ENCODE measurements around the gene PTPRCAP. TPM values are rescaled to one million over a fixed set of nuclear protein-coding genes. Genes with fewer than 3 reads are reported as not detected.

The PTPRCAP gene
- total and polyA plus RNA-seq, 9 of the 15 experiments (the other 6 are each of a cell fraction or from before 2014, with no cell fraction given) = 0.22 to 2.0 (median 1.1) TPM; not detected in 4

GRCh38 chr11:67391304-67392182, 45.9 kb downstream of the PTPRCAP start, which contains the start of gene RAD9A (continued):
- TF ChIP-seq ETV6 (IDR thresholded peaks at IDR 0.05; ENCODE audit: borderline replicate concordance in 1 of 2, low read depth in 2 of 2, low read length in 1 of 2) (no peak), ETV6 (CRISPR knock-in tag; IDR thresholded peaks at IDR 0.05; ENCODE audit: borderline replicate concordance) (peak; percentile 89; the same call in 1 of the 2 replicates), MLX (CRISPR knock-in tag; conservative IDR thresholded peaks at IDR 0.05) (peak in 1 of 2 experiments; percentile 84; a peak in 2 of 4 replicates), NEUROD1 (IDR thresholded peaks at IDR 0.05; ENCODE audit: borderline replicate concordance, low read depth, low read length, partially characterized antibody) (peak; percentile 60), ZNF79 (CRISPR knock-in tag; IDR thresholded peaks at IDR 0.05; ENCODE audit: low read depth) (no peak), MAZ (CRISPR knock-in tag; conservative IDR thresholded peaks at IDR 0.05 in 1 of 2, IDR thresholded peaks at IDR 0.05 in 1 of 2) (peak; percentile 69 to 78), FOXJ2 (tag; IDR thresholded peaks at IDR 0.05) (peak; percentile 28; the same call in 1 of the 2 replicates), ZBTB9 (CRISPR knock-in tag; IDR thresholded peaks at IDR 0.05) (0 out of 2 replicates have a peak, but pooled peaks have one; percentile 74), NR2C2 (CRISPR knock-in tag; IDR thresholded peaks at IDR 0.05) (no peak), NR2C2 (tag; IDR thresholded peaks at IDR 0.05) (peak; percentile 72), HMGN3 (IDR thresholded peaks at IDR 0.05; ENCODE audit: borderline replicate concordance, extremely low read depth, insufficient read length, low read depth, low read length) (peak; percentile 89), DMBX1 (CRISPR knock-in tag; IDR thresholded peaks at IDR 0.05; ENCODE audit: borderline replicate concordance) (peak; percentile 45; the same call in 1 of the 2 replicates), SP1 (CRISPR knock-in tag; IDR thresholded peaks at IDR 0.05) (peak; percentile 83), BHLHE40 (IDR thresholded peaks at IDR 0.05; ENCODE audit: low read length) (peak; percentile 99), GATAD2A (IDR thresholded peaks at IDR 0.05) (0 out of 2 replicates have a peak, but pooled peaks have one; percentile 24), TRIM24 (IDR thresholded peaks at IDR 0.05) (no peak), CEBPZ (IDR thresholded peaks at IDR 0.05; ENCODE audit: borderline replicate concordance, low read depth, low read length) (no peak), ZNF282 (CRISPR knock-in tag; IDR thresholded peaks at IDR 0.05) (peak; percentile 68; the same call in 1 of the 2 replicates), PHF20 (IDR thresholded peaks at IDR 0.05; ENCODE audit: partially characterized antibody) (peak; percentile 91), GATAD2B (IDR thresholded peaks at IDR 0.05; ENCODE audit: borderline replicate concordance) (no peak), FOSL1 (tag; conservative IDR thresholded peaks at IDR 0.05) (peak; percentile 61)
